ENCODE data around the gene PACSIN2.

DNA sequence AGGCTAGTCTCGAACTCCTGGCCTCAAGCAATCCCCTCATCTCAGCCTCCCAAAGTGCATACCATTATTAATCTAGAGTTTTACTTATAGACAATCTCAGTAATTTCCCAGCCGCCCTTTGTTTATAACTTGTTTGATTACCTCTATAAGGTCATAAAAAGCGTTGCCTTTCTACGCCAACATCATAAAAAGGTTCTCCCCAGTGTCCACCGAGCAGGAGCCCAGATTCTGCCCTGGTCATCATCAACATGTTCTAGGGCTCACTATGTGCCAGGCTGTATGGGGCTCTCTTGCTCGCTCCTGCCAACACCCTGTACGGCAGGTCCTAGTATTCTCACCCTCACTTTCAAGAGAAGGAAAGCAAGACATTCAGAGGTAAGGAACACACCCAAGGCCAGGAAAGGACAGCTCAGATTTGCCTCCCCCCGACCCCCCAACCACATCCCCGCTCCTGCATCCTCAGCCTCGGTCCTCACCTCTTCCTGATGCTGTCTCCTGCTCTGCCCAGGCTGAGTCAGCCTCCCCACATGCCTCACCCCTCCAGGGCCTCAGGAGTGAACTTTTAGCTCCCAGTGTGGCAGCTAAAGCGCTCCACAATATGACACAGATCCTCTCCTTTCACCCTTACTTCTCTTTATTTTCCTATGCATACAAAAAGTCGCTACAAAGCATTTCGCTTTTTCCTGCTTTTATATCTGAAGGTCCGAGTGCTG is 172.1 kb downstream of the PACSIN2 start:
- TF ChIP-seq, protein P1, sequence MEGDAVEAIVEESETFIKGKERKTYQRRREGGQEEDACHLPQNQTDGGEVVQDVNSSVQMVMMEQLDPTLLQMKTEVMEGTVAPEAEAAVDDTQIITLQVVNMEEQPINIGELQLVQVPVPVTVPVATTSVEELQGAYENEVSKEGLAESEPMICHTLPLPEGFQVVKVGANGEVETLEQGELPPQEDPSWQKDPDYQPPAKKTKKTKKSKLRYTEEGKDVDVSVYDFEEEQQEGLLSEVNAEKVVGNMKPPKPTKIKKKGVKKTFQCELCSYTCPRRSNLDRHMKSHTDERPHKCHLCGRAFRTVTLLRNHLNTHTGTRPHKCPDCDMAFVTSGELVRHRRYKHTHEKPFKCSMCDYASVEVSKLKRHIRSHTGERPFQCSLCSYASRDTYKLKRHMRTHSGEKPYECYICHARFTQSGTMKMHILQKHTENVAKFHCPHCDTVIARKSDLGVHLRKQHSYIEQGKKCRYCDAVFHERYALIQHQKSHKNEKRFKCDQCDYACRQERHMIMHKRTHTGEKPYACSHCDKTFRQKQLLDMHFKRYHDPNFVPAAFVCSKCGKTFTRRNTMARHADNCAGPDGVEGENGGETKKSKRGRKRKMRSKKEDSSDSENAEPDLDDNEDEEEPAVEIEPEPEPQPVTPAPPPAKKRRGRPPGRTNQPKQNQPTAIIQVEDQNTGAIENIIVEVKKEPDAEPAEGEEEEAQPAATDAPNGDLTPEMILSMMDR (IDR thresholded peaks at IDR 0.05) = no peak
- TF ChIP-seq POLR2A (IDR thresholded peaks at IDR 0.05) = no peak

Measured in thyroid gland (tissue), 4 donors.